HG03571 (cell line): ENCODE results near the gene TTLL12.
A peak's percentile ranks its signal among the peaks of the same experiment; 100 is the strongest.
"Not testable (repeated sequence)": the region's sequence is repeated elsewhere in the genome, so short reads cannot be mapped to it uniquely, and the experiment has no call there.

Experiments used
- ATAC-seq: cut with Tn5 transposase; IDR thresholded peaks from one replicate; pipeline ENCODE4 v1.9.1; 2021; ENCODE audit not compliant: unreplicated experiment

The TTLL12 gene

DNA sequence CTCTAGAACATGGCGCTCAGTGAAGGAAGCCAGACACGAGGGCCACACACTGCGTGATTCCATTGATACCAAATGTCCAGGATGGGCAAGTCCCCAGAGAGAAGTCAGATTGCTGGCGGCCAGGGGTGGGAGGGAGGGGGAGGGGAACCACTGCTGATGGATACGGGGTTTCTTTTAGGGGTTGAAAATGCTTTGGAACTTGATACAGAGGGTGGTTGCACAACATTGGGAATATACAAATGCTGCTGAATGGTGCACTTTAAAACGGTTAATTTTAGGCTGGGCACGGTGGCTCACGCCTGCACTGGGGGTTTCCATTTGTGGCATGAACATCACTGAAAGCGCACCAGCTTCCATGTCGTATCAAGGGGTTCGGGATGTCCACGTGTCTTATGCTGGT is 30.5 kb downstream of the TTLL12 start:
- no peak for ATAC-seq

GRCh38 chr22:43155789-43156188 is 31.1 kb downstream of the TTLL12 start:
- ATAC-seq: no peak

DNA sequence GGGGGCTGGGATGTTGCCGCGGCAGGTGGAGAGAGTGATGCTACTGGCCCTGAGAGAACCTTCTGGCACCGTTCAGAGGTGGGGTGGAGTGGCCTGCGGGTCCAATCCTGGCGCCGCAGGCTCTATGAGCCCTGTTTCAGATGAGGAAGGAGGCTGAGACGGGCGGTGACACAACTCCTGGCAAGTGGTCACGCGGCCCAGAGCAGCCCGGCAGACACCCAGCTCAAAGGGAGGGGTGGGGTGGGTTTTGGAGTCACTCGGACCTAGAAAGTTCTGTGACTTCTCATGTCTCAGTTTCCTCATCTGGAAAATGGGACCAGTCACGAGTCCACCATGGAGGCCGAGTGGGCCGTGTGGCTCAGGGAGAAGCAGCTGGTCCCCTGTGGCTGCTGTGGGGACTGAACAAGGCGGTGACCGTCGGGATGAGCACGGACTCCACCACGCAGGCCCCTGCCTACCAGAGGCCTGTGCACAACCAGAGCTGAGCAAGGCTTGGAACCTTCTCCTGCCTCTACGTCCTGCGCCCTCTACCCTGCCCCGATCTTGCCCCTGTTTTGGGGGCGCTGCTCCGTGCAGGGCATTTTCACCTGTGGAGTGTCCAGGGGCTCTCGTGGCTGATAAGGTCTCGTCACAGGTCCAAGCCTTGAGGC is 31.9 kb downstream of the TTLL12 start:
- no peak for ATAC-seq

DNA sequence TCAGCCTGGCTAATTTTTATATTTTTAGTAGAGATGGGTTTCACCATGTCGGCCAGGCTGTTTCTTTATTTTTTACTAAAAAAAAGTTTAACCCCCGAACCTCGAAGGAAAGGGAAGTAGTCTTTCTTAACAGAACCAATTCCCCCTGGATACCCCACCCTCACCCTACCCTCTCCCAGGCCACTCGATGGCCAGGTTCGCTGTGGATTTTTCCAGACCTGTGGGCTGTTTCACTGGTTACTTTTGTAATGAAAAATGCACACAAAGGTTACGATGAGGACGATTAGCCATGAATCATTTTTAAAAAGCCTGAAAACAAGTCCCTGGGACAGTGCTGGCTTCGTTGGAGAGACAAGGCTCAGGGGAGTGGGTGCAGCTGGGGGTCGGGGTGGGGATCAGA is 33.0 kb downstream of the TTLL12 start:
- no peak for ATAC-seq

GRCh38 chr22:43152357-43153071 is 34.4 kb downstream of the TTLL12 start:
- no peak for ATAC-seq

GRCh38 chr22:43152003-43152356 is 35.0 kb downstream of the TTLL12 start:
- ATAC-seq: no peak

DNA sequence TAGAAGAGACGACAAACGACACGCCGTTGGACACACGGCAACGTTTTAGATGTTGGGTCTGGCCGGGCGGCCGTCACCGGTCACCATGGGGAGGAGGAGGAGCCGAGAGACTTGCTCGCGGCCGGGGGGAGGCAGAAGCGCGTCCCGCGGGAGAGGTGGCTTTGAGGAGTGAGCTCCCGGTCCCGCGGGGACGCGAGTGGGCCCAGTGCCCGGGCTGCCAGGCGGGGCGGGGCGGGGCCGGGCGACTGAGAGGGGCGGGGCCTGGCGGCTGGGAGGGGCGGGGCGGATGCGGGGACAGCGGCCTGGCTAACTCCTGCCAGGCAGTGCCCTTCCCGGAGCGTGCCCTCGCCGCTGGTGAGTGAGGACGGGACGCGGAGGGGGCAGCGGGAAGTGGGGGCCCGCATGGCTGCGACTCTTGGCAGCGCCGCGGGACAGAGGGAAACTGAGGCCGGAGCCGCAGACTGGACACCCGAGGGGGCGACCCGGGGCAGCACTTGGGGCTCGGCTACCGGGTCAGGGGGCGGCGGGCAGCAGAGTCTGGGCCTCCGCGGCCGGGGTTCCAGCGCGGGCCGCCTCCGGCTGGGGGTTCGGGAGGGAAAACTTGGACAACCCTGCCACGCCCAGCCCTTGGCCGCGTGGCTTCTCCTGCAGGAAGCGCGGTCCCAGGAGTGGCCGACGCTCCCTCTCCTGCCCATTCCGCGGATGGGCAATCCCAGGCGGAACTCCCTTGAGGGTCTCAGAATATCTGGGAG is 35.5 kb downstream of the TTLL12 start, which contains the start of gene TSPO:
TSS of gene TSPO (plus strand) at position 309 of the 752 bp plus-strand sequence. CDS start 7,680 bp downstream, outside the sequence.
- ATAC-seq: no peak

DNA sequence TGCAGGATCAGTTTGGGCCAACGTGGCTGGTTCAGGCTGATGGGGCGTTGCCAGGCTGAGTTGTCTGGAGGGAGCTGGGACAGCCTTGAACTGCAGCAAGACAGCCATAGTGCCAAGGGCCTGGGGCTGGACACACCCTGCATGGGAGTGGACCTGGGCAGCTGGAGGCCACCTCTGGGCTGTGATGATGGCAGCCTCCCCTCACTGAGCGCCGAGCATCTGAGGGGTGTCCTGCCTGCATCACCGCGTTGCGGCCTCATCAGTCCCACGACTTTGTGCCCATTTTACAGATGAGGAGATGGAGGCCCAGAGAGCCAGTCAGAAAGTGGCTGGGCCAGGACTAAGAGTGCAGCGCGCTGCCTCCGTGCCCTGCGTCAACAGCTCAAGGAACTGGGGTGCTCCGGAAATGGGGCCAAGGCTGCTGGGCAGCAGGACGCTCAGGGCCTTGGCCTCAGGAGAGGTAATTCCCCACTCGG is 36.2 kb downstream of the TTLL12 start:
- ATAC-seq: no peak

- no peak for ATAC-seq
These were observed 38.4 kb downstream of the TTLL12 start for GRCh38 chr22:43148581-43148980.

GRCh38 chr22:43147821-43148220 is 39.1 kb downstream of the TTLL12 start:
- ATAC-seq: no peak

DNA sequence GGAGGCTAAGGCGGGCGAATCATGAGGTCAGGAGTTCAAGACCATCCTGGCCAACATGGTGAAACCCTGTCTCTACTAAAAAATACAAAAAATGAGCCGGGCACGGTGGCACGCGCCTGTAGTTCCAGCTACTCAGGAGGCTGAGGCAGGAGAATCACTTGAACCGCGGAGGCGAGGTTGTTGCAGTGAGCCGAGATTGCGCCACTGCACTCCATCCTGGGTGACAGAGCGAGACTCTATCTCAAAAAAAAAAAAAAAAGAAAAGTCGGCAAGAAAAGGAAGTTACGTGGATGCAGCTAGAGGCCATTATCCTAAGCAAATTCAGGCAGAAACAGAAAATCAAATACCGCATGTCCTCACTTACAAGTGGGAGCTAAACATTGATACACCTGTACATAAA is 40.6 kb downstream of the TTLL12 start:
- not testable (repeated sequence) for ATAC-seq

- not testable (repeated sequence) for ATAC-seq
These were observed 41.6 kb downstream of the TTLL12 start for GRCh38 chr22:43145371-43145770.

GRCh38 chr22:43144949-43145348 is 42.0 kb downstream of the TTLL12 start:
- ATAC-seq: no peak

DNA sequence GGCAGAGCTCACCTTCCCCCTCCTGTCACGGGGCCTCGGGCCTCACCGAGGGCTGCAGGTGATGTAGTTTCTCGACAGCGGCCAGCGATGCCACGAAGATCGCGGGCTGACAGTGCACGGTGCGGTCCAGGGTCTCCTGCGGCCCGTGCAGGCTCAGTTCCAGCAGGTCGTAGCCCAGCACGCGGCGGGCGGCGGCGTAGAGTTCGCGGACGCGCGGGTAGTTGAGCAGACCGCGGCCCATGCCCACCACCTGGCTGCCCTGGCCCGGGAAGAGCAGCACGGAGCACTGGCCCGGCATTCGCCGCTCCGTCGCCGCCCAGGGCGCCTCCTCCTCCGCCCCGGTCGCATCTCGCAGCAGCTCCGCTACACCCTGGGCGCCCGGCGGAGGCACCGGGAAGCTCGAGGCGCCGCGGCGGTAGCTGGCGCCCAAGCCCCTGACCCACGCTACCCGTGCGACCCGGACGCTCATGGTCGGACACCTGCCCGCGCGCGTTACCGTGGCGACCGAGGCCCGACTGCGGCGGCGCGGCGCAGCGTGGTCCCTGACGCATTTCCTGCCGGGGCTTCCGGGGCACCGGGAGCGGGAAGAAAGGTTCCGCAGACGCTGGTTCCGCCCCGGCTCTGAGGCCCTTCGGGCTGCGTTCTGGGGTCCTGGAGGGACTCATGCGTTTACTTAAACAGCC is 43.9 kb downstream of the TTLL12 start, which contains the start of gene MCAT:
TSS of gene MCAT (minus strand) at position 519 of the 683 bp plus-strand sequence. CDS start at position 469, 50 bp downstream.
- ATAC-seq: peak; percentile 64

DNA sequence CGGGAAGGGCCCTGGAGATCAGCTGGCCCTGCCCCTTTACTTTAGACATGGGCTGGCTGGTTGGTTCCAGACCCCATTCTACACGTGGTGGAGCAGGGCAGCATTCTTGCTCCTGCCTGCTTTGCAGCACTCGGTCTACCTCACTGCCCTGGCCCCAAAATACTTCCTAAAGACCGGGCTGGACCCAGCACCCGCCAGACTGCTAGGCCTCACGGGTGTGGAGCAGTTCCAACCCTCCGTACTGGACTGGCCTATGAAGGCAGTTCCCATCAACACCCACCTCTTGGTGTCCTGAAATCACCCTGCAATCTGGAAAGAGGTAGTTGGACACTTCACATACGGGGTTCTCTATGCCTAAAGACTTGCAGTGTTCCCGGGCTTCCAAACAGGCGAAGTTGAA is 50.1 kb downstream of the TTLL12 start:
- no peak for ATAC-seq

DNA sequence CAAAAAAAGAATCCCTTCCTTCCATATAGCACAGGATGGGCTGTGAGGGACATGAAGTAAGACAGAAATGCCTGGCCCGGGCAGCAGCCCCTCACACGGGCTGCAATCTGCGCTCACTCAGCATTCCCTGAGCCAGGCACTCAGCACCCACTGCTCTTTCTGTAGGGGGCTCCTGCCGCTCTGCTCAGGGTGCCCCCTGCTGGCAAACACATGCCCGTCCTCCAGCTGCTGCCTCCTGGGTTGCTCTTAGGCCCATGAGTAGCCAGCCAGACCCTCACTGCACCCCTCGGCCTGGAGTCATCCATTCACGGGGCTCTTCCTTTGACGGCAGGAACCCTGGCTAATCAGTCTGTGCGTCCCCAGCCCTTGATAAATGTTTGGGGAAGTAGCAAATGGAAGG is 50.7 kb downstream of the TTLL12 start:
- no peak for ATAC-seq

DNA sequence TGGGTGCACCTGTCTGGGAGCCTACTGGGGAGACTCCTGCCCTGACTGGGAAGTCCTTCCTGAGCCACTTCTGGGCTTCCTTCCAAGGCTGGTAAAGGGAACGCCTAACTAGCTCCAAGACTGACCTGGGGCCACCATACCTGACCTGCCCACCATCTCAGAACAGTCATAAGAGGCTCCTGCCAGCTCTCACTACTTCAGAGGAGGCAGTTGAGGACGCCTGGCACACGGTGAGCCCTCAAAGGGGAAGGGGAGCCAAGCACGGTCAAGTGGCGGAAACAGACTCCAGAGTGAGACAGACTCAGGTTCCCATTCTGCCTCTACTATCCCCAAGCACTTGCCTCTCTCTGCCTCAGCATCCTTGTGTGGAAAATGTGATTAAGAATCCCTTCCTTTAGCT is 51.4 kb downstream of the TTLL12 start:
- no peak for ATAC-seq

GRCh38 chr22:43134553-43134952 is 52.4 kb downstream of the TTLL12 start:
- ATAC-seq: no peak

DNA sequence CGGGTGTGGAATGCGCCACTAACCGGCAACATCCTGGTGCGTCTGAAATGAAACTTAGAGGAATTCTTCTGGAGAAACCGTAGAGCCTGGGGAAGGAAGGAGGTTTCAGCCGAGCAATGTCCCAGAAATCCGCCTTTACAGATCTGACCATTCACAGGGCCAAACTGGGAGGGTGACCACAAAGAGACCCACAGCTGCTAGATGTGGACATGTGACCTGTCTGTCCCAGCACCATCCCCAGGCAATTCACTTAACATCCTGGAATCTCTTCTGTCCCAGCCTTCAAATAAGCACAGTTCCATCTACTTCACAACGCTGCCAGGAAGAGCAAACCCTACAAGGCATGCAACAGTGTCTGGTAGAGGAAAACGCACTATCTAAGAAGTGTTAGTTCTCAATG is 53.5 kb downstream of the TTLL12 start:
- no peak for ATAC-seq

GRCh38 chr22:43131773-43132501 is 55.0 kb downstream of the TTLL12 start:
- no peak for ATAC-seq
